Measurements from ENCODE around the gene KCP.

The KCP gene

GRCh38 chr7:128859232-128860157 lies 51.0 kb downstream of the KCP start:
- in situ Hi-C loops (cut with MboI; ENCODE audit: low sequenced_read_pairs): no loop called here

DNA sequence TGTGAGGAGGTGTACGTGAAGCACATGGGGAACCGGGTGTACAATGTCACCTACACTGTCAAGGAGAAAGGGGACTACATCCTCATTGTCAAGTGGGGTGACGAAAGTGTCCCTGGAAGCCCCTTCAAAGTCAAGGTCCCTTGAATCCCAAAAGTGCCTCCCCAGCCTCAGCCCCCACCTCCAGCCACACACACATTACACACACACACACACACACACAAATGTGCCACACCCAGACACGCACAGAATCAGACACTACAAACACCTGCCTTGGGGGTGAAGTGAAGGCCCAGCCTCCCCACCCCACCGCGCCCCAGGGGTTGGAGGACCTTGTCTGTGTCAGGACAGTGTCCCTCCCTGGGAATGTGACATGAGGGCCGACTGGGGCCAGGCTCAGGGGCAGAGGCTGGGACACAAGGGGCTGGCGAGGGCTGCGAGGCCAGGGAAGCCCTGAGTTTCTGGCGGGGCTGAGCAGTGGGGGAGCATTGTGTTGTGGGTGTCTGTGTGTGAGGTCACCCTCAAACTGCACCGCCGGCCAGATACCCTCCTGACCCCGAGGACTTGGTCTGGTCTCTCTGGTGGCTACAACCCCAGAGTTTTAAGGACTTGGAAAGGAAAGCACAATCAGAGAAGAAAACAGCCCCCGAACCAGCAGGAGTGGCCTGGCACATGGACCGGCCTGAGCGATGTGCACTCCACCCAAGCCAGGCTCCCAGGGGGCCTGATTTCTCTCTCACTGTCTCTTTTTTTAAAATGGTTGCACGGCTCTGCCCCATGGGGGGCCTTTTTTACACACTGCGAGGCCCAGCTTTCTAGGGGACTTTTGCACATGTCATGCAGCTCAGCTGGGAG lies 51.9 kb downstream of the KCP start:
- in situ Hi-C loops (cut with MboI; ENCODE audit: low sequenced_read_pairs): no loop called here

GRCh38 chr7:128856001-128856718 lies 54.3 kb downstream of the KCP start:
- in situ Hi-C loops (cut with MboI; ENCODE audit: low sequenced_read_pairs): no loop called here

DNA sequence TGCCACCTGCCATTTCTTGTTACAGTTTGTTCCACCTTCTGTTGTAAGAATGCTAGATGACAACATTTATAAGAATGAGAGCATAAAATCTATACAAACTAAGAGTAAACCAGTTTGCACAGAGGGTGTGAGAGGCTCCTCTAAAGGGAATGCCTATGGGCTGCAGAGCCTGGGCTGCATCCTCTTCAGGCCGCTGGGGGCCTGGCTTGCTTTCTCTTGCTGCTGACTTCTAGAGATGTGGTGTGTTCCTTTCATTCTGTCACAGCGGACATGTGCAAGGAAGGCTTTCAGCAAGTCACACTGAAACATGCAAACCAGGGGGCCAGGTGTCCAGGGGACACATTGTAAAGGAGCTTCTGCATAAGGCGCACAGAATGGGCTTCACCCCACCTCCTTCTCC lies 55.0 kb downstream of the KCP start:
- in situ Hi-C loops (cut with MboI; ENCODE audit: low sequenced_read_pairs): no loop called here

- in situ Hi-C loops (cut with MboI; ENCODE audit: low sequenced_read_pairs): no loop called here
Measured at GRCh38 chr7:128854396-128854795, 56.1 kb downstream of the KCP start.

DNA sequence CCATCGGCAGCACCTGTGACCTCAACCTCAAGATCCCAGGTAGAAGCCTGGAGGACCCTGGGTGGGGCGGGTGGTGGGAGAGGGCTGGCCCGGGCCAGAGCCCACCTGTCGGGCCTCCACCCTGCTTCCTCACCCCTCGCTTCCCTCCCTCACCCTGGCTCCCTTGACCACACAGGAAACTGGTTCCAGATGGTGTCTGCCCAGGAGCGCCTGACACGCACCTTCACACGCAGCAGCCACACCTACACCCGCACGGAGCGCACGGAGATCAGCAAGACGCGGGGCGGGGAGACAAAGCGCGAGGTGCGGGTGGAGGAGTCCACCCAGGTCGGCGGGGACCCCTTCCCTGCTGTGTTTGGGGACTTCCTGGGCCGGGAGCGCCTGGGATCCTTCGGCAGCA lies 56.7 kb downstream of the KCP start:
- in situ Hi-C loops (cut with MboI; ENCODE audit: low sequenced_read_pairs): no loop called here

DNA sequence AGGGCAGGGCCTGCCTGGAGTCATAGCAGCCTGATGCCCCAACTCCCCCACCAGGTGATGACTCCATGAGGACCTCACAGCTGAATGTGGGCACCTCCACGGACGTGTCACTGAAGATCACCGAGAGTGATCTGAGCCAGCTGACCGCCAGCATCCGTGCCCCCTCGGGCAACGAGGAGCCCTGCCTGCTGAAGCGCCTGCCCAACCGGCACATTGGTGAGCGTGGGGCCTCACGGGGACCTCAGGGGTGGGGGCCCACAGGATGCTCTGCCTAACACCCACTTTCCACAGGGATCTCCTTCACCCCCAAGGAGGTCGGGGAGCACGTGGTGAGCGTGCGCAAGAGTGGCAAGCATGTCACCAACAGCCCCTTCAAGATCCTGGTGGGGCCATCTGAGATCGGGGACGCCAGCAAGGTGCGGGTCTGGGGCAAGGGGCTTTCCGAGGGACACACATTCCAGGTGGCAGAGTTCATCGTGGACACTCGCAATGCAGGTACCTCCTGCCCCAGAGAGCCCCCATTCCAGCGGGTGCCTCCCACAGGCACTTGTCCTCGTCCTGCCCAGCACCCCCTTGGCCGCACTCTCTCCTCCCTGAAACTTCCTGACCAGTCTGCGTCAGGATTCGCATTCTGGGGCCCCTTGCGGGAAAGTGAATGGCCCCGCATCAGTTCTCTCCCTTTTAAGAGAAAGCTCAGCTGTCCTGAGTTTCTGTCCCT lies 57.8 kb downstream of the KCP start:
- in situ Hi-C loops (cut with MboI; ENCODE audit: low sequenced_read_pairs): no loop called here

GRCh38 chr7:128849804-128850490 lies 60.6 kb downstream of the KCP start:
- in situ Hi-C loops (cut with MboI; ENCODE audit: low sequenced_read_pairs): no loop called here

DNA sequence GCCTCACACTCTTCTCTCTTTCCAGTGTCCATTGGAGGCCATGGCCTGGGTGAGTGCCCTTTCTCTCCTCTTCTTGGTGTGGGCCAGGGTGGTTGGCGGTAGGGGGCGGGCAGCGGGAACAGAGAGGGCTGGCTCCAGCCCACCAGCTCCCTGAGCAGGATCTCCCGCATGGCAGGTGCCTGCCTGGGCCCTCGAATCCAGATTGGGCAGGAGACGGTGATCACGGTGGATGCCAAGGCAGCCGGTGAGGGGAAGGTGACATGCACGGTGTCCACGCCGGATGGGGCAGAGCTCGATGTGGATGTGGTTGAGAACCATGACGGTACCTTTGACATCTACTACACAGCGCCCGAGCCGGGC lies 61.4 kb downstream of the KCP start:
- in situ Hi-C loops (cut with MboI; ENCODE audit: low sequenced_read_pairs): no loop called here

GRCh38 chr7:128848289-128849155 lies 62.0 kb downstream of the KCP start:
- in situ Hi-C loops (cut with MboI; ENCODE audit: low sequenced_read_pairs): no loop called here

DNA sequence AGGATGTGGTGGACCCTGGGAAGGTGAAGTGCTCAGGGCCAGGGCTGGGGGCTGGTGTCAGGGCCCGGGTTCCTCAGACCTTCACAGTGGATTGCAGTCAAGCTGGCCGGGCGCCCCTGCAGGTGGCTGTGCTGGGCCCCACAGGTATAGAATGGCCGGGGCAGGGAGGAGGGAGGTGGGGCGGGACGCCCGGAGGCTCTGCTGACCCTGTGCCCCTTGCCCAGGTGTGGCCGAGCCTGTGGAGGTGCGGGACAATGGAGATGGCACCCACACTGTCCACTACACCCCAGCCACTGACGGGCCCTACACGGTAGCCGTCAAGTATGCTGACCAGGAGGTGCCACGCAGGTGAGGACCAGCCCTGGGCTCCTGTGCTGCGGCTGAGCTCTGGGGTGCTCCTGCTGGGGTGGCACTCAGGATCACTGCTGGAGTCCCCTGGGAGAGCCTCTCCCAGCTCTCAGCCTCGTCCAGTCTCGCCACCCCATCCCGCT lies 62.7 kb downstream of the KCP start:
- in situ Hi-C loops (cut with MboI; ENCODE audit: low sequenced_read_pairs): no loop called here

DNA sequence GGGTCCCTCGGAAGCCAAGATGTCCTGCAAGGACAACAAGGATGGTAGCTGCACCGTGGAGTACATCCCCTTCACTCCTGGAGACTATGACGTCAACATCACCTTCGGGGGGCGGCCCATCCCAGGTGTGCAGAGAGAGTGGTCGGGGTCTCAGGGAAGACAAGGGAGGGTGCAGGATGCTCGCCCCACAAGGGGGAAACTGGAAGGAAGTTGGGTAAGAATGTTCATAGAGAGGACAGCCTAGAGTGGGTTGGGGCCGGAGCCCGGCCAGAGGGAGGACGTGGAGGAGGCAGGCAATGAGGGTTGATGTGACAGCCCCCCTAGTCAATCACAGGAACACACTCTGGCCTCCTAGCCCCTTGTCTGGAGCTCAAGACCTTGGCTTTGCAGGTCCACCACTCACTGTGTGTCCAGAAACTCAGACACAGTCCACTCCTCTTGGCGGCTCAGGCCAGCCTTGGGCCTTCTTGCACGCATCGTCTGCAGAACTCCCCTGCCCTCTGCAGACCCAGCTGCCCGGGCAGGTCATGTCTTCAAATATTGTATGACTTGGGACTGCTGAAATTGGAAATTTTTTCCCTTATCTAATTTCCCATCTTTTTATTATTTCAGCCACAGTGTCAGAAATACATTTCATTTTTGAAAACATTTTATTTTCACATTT lies 63.6 kb downstream of the KCP start:
- in situ Hi-C loops (cut with MboI; ENCODE audit: low sequenced_read_pairs): no loop called here

DNA sequence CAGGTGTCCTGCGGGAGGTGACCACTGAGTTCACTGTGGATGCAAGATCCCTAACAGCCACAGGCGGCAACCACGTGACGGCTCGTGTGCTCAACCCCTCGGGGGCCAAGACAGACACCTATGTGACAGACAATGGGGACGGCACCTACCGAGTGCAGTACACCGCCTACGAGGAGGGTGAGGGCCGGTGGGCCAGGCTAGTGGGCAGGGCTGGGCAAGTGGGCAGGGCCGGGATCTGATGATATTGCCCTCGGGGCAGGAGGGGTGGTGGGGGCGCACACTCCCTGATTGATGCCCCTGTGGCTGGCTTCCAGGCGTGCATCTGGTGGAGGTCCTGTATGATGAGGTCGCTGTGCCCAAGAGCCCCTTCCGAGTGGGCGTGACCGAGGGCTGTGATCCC lies 64.5 kb downstream of the KCP start:
- in situ Hi-C loops (cut with MboI; ENCODE audit: low sequenced_read_pairs): no loop called here

DNA sequence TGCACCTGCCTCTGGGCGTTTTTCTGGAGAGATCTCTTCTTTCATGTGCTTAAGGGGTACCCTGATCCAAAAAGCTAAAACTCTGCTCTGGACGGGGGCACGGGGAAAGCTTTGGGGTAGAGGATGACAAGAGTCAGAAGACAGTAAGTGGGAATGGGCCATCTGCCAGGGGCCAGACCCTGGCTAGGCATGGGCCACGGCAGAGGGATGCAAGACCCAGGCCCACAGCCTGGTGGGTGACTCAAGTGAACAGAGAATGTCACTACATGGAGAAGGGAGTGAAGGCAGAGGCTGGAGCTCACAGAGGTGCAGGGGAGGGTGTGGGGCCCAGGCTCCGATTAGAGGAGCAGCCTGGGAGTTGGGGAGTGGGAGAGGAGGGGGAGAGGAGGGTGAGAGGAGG lies 65.0 kb downstream of the KCP start:
- in situ Hi-C loops (cut with MboI; ENCODE audit: low sequenced_read_pairs): no loop called here

DNA sequence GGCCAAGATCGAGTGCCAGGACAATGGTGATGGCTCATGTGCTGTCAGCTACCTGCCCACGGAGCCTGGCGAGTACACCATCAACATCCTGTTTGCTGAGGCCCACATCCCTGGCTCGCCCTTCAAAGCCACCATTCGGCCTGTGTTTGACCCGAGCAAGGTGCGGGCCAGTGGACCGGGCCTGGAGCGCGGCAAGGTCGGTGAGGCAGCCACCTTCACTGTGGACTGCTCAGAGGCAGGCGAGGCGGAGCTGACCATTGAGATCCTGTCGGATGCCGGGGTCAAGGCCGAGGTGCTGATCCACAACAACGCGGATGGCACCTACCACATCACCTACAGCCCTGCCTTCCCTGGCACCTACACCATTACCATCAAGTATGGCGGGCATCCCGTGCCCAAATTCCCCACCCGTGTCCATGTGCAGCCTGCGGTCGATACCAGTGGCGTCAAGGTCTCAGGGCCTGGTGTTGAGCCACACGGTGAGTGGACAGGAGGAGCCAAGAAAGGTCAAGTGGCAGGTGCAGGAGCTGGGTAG lies 65.7 kb downstream of the KCP start:
- in situ Hi-C loops (cut with MboI; ENCODE audit: low sequenced_read_pairs): no loop called here

GRCh38 chr7:128843938-128844621 lies 66.4 kb downstream of the KCP start:
- in situ Hi-C loops (cut with MboI; ENCODE audit: low sequenced_read_pairs): no loop called here
